ENCODE results near the gene NOS1. TPM values are rescaled to one million over a fixed set of nuclear protein-coding genes. Genes with fewer than 3 reads are reported as not detected.
"Not testable (repeated sequence)": the region's sequence is repeated elsewhere in the genome, so short reads cannot be mapped to it uniquely, and the experiment has no call there.

NOS1 gene
- total RNA-seq, 1 donor from 2014 or later, result 9.6 TPM

DNA sequence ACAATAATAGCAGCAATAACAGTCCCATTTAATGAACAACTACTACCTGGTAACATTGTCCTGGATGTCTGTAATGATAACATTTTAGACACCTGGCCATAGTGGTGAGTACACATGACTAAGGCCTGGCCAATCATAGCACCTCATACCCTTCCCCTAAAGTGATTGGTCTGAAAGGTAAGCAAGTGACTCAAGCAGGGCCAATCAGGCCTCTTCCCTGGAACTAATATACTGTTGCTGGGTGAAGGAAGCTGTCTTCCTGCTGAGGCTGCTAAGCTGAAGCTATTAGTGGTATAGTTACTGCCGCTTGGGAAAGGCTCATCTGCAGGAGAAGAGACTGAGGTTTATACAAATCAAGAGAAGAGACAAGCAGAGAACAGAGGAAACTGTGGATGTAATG, 18.7 kb upstream of the NOS1 start:
- DNase-seq (ENCODE audit: extremely low spot score in 2 of 2), result no peak
- no peaks in the 10 kb centered on the region for H3K4me1 ChIP-seq
- TF ChIP-seq, protein P1, sequence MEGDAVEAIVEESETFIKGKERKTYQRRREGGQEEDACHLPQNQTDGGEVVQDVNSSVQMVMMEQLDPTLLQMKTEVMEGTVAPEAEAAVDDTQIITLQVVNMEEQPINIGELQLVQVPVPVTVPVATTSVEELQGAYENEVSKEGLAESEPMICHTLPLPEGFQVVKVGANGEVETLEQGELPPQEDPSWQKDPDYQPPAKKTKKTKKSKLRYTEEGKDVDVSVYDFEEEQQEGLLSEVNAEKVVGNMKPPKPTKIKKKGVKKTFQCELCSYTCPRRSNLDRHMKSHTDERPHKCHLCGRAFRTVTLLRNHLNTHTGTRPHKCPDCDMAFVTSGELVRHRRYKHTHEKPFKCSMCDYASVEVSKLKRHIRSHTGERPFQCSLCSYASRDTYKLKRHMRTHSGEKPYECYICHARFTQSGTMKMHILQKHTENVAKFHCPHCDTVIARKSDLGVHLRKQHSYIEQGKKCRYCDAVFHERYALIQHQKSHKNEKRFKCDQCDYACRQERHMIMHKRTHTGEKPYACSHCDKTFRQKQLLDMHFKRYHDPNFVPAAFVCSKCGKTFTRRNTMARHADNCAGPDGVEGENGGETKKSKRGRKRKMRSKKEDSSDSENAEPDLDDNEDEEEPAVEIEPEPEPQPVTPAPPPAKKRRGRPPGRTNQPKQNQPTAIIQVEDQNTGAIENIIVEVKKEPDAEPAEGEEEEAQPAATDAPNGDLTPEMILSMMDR (IDR thresholded peaks at IDR 0.05), result no peak
- TF ChIP-seq POLR2A (IDR thresholded peaks at IDR 0.05) (no peak), POLR2AphosphoS5 (IDR thresholded peaks at IDR 0.05; ENCODE audit: insufficient read depth in 1 of 2, low read depth in 1 of 2) (no peak)
- intact Hi-C loops (cut with DNase I), result no loop called here
- no peak overlapping the region for H3K4me3 ChIP-seq
- no peaks in the 10 kb centered on the region for H3K36me3 ChIP-seq
- H3K27me3 ChIP-seq, result no peaks in the 10 kb centered on the region
- no peaks in the 10 kb centered on the region for H3K9me3 ChIP-seq
- H3K27ac ChIP-seq, result no peak overlapping the region

DNA sequence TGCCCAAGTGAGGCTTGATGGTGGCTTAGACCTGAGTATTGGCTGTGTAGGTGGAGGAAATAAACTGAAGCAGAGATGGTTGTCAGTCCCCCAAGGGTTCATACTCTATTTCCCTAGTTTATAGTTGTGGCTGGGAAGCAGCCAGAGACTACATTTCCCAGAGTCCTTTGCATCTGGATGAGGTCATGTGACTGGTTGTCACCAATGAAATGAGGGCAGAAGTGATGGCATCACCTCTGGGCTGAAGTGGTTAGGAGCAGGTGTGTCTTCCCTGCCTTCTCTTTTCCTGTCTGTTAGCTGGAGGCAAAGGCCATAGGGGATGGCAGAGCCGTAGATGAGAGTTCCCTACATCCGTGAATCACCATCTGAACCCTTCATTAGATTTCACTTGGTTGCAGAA, 16.3 kb upstream of the NOS1 start:
- Histone ChIP-seq H3K4me1 (no peaks in the 10 kb centered on the region), H3K9me3 (no peaks in the 10 kb centered on the region), H3K4me3 (no peak overlapping the region), H3K27me3 (no peaks in the 10 kb centered on the region), H3K27ac (no peak overlapping the region), H3K36me3 (no peaks in the 10 kb centered on the region)
- intact Hi-C loops (cut with DNase I), result no loop called here
- DNase-seq (ENCODE audit: extremely low spot score in 2 of 2), result no peak
- TF ChIP-seq, protein P1 (IDR thresholded peaks at IDR 0.05), result no peak
- TF ChIP-seq POLR2AphosphoS5 (IDR thresholded peaks at IDR 0.05; ENCODE audit: insufficient read depth in 1 of 2, low read depth in 1 of 2), result no peak

DNA sequence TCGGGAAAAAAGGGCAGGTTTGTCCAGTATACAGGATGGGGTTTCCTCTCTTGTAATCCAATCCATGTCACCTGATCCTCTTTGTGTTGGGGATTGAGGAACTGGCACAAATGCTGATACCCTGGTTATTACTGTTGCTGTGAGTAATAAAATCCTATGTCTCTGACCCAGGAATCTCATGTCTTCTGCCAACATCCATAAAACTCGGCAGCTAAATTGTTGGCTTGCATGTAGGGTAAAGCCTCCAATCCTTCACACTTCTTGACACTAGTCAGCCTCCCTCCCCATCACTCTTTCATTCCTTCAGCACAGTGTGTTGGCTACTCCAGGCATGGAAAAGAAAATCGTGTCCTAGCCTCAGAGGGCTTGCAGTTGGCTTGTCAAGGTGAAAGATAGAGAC, 9.2 kb upstream of the NOS1 start:
- DNase-seq (ENCODE audit: extremely low spot score in 2 of 2), result no peak
- Histone ChIP-seq H3K4me3 (no peak overlapping the region), H3K27ac (no peak overlapping the region), H3K9me3 (no peaks in the 10 kb centered on the region), H3K27me3 (no peaks in the 10 kb centered on the region), H3K36me3 (no peaks in the 10 kb centered on the region), H3K4me1 (no peaks in the 10 kb centered on the region)
- intact Hi-C loops (cut with DNase I), result no loop called here
- TF ChIP-seq POLR2A (IDR thresholded peaks at IDR 0.05), result no peak
- no peak for TF ChIP-seq POLR2AphosphoS5 (IDR thresholded peaks at IDR 0.05; ENCODE audit: insufficient read depth in 1 of 2, low read depth in 1 of 2)
- TF ChIP-seq, protein P1 (IDR thresholded peaks at IDR 0.05), result no peak

GRCh38 chr12:117370000-117370399, 8.6 kb upstream of the NOS1 start:
- not testable (repeated sequence) for DNase-seq (ENCODE audit: extremely low spot score in 2 of 2); H3K27me3 ChIP-seq; H3K9me3 ChIP-seq; H3K27ac ChIP-seq; H3K4me1 ChIP-seq; H3K4me3 ChIP-seq; H3K36me3 ChIP-seq
- intact Hi-C loops (cut with DNase I), result loop anchor here (5.0 kb wide), 1 partner anchor 467 kb away; no protein-coding TSS in a partner anchor

DNA sequence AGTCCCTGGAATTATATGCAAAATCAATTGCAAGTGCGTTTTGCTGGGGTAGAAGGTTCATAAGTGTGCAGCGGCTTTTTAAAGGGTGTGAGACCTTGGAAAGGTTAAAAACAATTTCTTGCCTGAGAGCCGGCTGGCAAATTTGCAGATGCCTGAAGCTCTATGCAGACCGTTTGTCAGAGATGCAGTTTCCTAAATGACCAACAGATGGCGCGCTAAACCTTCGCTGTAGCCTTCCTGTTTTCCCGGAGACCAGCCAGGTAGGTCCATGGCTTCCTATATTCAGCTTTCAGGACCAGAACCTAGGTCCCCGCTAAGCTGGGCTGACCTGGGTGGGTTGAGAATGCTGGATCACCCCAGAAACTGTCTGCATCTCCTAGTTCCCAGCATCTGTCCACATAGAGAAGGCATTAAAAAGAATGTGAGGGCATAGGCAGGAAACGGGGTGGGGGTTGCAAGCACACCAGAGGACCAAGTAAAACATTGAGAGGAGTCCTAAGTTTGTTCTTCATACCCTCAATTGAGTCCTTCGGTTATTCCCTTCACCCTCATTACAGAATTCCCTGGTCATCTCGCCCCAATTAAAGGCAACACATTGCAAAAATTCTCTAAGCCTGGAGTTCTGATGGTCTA, 5.7 kb upstream of the NOS1 start:
- H3K9me3 ChIP-seq, result no peaks in the 10 kb centered on the region
- H3K36me3 ChIP-seq, result no peaks in the 10 kb centered on the region
- TF ChIP-seq, protein P1 (IDR thresholded peaks at IDR 0.05), result peak; percentile 66 to 84 (median 70)
- no peak for TF ChIP-seq POLR2AphosphoS5 (IDR thresholded peaks at IDR 0.05; ENCODE audit: insufficient read depth in 1 of 2, low read depth in 1 of 2)
- no peaks in the 10 kb centered on the region for H3K27me3 ChIP-seq
- H3K27ac ChIP-seq, result no peak overlapping the region
- intact Hi-C loops (cut with DNase I), result loop anchor here (5.0 kb wide), 1 partner anchor 470 kb away; no protein-coding TSS in a partner anchor
- H3K4me1 ChIP-seq, result no peaks in the 10 kb centered on the region
- no peak overlapping the region for H3K4me3 ChIP-seq
- no peak for DNase-seq (ENCODE audit: extremely low spot score in 2 of 2)
